Skeletal muscle tissue (tissue), 4 donors: ENCODE data around the gene CCNB1. TPM values are rescaled to one million over a fixed set of nuclear protein-coding genes. Genes with fewer than 3 reads are reported as not detected.
"Not testable (repeated sequence)": the region's sequence is repeated elsewhere in the genome, so short reads cannot be mapped to it uniquely, and the experiment has no call there.

Source experiments
- H3K27ac ChIP-seq: one replicate; pipeline ENCODE4 v1.7.0; 2013; ENCODE audit warnings: mild to moderate bottlenecking, low read depth, low read length, inconsistent platforms
- H3K27me3 ChIP-seq, 3 donors: one replicate each; pipeline ENCODE4 v1.7.0; 2013; ENCODE audit warnings: low read length in 3 of 3; ENCODE audit not compliant: control insufficient read depth in 3 of 3, insufficient read depth in 3 of 3
- H3K36me3 ChIP-seq, 3 donors: one replicate each; pipeline ENCODE4 v1.7.0; 2013; ENCODE audit warnings: low read length in 3 of 3; ENCODE audit not compliant: control insufficient read depth in 3 of 3, insufficient read depth in 3 of 3
- H3K4me1 ChIP-seq, 3 donors: one replicate each; pipeline ENCODE4 v1.7.0; 2013; ENCODE audit warnings: low read length in 3 of 3, mild to moderate bottlenecking in 3 of 3; ENCODE audit not compliant: control insufficient read depth in 3 of 3, insufficient read depth in 3 of 3
- H3K4me3 ChIP-seq, 3 donors: one replicate each; pipeline ENCODE4 v1.7.0; 2013; ENCODE audit warnings: low read length in 3 of 3
- H3K9ac ChIP-seq, 3 donors: one replicate each; pipeline ENCODE4 v1.7.0; 2013; ENCODE audit warnings: low read length in 3 of 3, mild to moderate bottlenecking in 3 of 3, moderate library complexity in 2 of 3, low read depth in 1 of 3
- H3K9me3 ChIP-seq, 3 donors: one replicate each; pipeline ENCODE4 v1.7.0; 2013; ENCODE audit warnings: low read length in 3 of 3; ENCODE audit not compliant: control insufficient read depth in 3 of 3
- total RNA-seq: library from RNA; depleted of rRNA; stranded (reverse); fragments of >200 nt; gene quantifications from one replicate; pipeline ENCODE4 v1.2.3, GENCODE V29; 2014
- donor health status: Osteomylitis.

Gene CCNB1
- total RNA-seq, 1 donor from 2014 or later, result 34.4 TPM

- no peak overlapping the region for H3K4me3 ChIP-seq
- no peaks in the 10 kb centered on the region for H3K27me3 ChIP-seq
- no peak overlapping the region for H3K27ac ChIP-seq
- H3K9me3 ChIP-seq, result no peaks in the 10 kb centered on the region
- H3K4me1 ChIP-seq, result no peaks in the 10 kb centered on the region
- no peaks in the 10 kb centered on the region for H3K36me3 ChIP-seq
- H3K9ac ChIP-seq, result no peak overlapping the region
Observed at GRCh38 chr5:69209602-69210001, 42.7 kb downstream of the CCNB1 start.

GRCh38 chr5:69211200-69211599, 44.2 kb downstream of the CCNB1 start:
- no peaks in the 10 kb centered on the region for H3K9me3 ChIP-seq
- H3K36me3 ChIP-seq, result no peaks in the 10 kb centered on the region
- H3K4me1 ChIP-seq, result no peaks in the 10 kb centered on the region
- no peak overlapping the region for H3K27ac ChIP-seq
- H3K4me3 ChIP-seq, result no peak overlapping the region
- no peak overlapping the region for H3K9ac ChIP-seq
- no peaks in the 10 kb centered on the region for H3K27me3 ChIP-seq

- H3K9me3 ChIP-seq, result no peaks in the 10 kb centered on the region
- H3K9ac ChIP-seq, result no peak overlapping the region
- H3K27me3 ChIP-seq, result no peaks in the 10 kb centered on the region
- H3K4me3 ChIP-seq, result no peak overlapping the region
- no peaks in the 10 kb centered on the region for H3K36me3 ChIP-seq
- no peaks in the 10 kb centered on the region for H3K4me1 ChIP-seq
- H3K27ac ChIP-seq, result no peak overlapping the region
Observed at GRCh38 chr5:69212022-69212421, 45.1 kb downstream of the CCNB1 start.

DNA sequence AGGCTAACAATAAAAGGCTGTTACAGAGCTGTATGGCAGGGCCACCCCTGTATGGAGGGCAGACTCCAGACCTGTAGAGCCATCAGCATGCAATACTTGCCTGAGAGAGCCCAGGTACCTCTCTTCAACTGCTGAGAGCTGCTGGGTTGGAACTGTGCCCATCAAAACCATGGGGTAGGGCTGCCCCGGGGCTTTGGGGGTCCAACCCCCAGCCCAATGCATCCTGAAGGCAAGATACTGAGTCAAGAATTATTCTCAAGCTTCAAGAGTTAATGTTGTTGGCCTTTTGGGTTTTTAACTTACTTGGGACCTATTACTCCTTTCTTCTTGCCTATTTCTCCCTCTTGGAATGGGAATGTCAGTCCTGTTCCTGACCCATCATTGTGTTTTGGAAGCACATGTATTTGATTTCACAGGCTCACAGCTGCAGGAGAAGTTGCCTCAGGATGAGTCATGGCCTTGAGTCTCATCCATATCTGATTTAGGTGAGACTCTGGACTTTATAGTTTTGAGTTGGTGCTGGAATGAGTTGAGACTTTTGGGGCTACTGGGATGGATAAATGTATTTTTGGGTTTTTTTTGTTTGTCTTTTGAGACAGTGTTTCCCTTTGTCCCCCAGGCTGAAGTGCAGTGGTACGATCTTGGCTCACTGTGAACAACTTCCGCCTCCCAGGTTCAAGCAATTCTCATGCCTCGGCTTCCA, 46.7 kb downstream of the CCNB1 start:
- H3K27ac ChIP-seq, result no peak overlapping the region
- H3K27me3 ChIP-seq, result no peaks in the 10 kb centered on the region
- no peak overlapping the region for H3K9ac ChIP-seq
- peaks cover 0 to 6% (median under 1%) of the 10 kb centered on the region in 3 donors for H3K4me1 ChIP-seq
- no peak overlapping the region for H3K4me3 ChIP-seq
- no peaks in the 10 kb centered on the region for H3K9me3 ChIP-seq
- H3K36me3 ChIP-seq, result peaks cover 0 to 3% (median 2%) of the 10 kb centered on the region in 3 donors

GRCh38 chr5:69217151-69217511, 50.2 kb downstream of the CCNB1 start:
- peak overlapping the region; percentile 96 for H3K27ac ChIP-seq
- H3K9ac ChIP-seq, result peak overlapping the region in 2 of 3 donors; percentile 98 to 99

GRCh38 chr5:69217548-69218526, 50.9 kb downstream of the CCNB1 start:
- H3K9ac ChIP-seq, result peak overlapping the region; percentile 95 to 99 (median 98)
- no peaks in the 10 kb centered on the region for H3K27me3 ChIP-seq
- H3K9me3 ChIP-seq, result no peaks in the 10 kb centered on the region
- peak overlapping the region; percentile 97 to 100 (median 100) for H3K4me3 ChIP-seq
- H3K36me3 ChIP-seq, result peaks cover 0 to 3% (median 2%) of the 10 kb centered on the region in 3 donors
- H3K27ac ChIP-seq, result peak overlapping the region; percentile 96
- H3K4me1 ChIP-seq, result peaks cover 3 to 14% (median 8%) of the 10 kb centered on the region in 3 donors

More at GRCh38 chr5:69217151-69217511, 50.2 kb downstream of the CCNB1 start:
- H3K36me3 ChIP-seq, result peaks cover 0 to 3% (median 2%) of the 10 kb centered on the region in 3 donors
- H3K27me3 ChIP-seq, result no peaks in the 10 kb centered on the region
- H3K4me1 ChIP-seq, result peaks cover 3 to 14% (median 8%) of the 10 kb centered on the region in 3 donors
- no peaks in the 10 kb centered on the region for H3K9me3 ChIP-seq
- peak overlapping the region; percentile 97 to 100 (median 100) for H3K4me3 ChIP-seq

DNA sequence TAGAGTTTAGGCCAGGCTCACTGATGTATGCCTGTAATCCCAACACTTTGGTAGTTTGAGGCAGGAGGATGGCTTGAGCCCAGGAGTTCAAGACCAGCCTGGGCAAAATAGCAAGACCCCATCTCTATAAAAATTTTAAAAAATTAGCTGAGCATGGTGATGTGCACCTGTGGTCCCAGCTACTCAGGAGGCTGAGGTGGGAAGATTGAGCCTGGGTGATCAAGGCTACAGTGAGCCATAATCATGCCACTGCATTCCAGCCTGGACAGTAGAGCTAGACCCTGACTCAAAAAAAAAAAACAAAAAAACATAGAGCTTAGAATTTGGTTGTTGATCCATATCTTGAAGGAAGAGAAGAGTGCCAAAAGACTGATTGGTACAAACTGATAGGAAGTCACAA, 53.0 kb downstream of the CCNB1 start:
- no peaks in the 10 kb centered on the region for H3K9me3 ChIP-seq
- peaks cover 0 to 3% (median 2%) of the 10 kb centered on the region in 3 donors for H3K36me3 ChIP-seq
- H3K4me1 ChIP-seq, result peaks cover 3 to 14% (median 8%) of the 10 kb centered on the region in 3 donors
- H3K4me3 ChIP-seq, result no peak overlapping the region
- H3K27ac ChIP-seq, result no peak overlapping the region
- no peaks in the 10 kb centered on the region for H3K27me3 ChIP-seq
- no peak overlapping the region for H3K9ac ChIP-seq

DNA sequence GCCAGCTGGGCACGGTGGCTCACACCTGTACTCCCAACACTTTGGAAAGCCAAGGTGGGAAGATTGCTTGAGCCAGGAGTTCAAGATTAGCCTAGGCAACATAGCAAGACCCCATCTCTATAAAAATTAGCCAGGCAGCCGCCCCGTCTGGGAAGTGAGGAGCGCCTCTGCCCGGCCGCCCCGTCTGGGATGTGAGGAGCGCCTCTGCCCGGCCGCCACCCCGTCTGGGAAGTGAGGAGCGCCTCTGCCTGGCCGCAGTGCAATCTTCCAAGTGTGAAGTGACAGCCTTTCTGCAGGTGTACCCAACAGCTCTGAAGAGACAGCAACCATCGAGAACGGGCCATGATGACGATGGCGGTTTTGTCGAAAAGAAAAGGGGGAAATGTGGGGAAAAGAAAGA, 53.4 kb downstream of the CCNB1 start:
- not testable (repeated sequence) for H3K27me3 ChIP-seq, H3K27ac ChIP-seq, H3K9me3 ChIP-seq, H3K9ac ChIP-seq, H3K36me3 ChIP-seq, H3K4me3 ChIP-seq
- H3K4me1 ChIP-seq, result peaks cover 3 to 14% (median 8%) of the 10 kb centered on the region in 3 donors

DNA sequence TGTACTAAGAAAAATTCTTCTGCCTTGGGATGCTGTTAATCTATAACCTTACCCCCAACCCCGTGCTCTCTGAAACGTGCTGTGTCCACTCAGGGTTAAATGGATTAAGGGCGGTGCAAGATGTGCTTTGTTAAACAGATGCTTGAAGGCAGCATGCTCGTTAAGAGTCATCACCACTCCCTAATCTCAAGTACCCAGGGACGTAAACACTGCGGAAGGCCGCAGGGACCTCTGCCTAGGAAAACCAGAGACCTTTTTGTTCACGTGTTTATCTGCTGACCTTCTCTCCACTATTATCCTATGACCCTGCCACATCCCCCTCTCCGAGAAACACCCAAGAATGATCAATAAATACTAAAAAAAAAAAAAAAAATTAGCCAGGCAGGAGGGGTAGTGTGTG, 53.9 kb downstream of the CCNB1 start:
- H3K27ac ChIP-seq, H3K9me3 ChIP-seq, H3K27me3 ChIP-seq, H3K4me3 ChIP-seq, H3K9ac ChIP-seq, H3K36me3 ChIP-seq: not testable (repeated sequence)
- H3K4me1 ChIP-seq, result peaks cover 3 to 14% (median 8%) of the 10 kb centered on the region in 3 donors

- Histone ChIP-seq H3K4me1 (no peaks in the 10 kb centered on the region), H3K9me3 (no peaks in the 10 kb centered on the region), H3K4me3 (no peak overlapping the region), H3K36me3 (peaks cover 7 to 10% (median 9%) of the 10 kb centered on the region in 3 donors), H3K27ac (no peak overlapping the region), H3K9ac (no peak overlapping the region), H3K27me3 (no peaks in the 10 kb centered on the region)
Observed at GRCh38 chr5:69224520-69224919, 57.6 kb downstream of the CCNB1 start.
